ENCODE data around the gene P4HB.

DNA sequence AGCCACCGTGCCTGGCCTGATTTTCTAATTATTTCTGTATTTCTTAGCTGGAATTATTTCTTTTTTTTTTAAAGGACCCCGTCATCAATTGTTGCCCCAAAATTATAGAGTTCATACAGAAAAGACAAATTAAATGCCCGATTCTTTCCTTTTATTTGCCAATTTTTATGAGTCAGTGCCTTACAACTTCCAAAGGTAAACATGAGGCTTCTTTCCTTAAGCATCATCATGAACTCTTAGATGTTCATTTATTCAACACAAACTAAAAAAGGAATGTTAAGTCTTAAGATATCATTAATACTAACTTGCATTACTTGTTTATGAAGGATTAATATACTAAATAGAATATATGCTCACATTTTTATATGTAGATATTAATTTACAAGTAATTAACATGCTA is 18.0 kb upstream of the P4HB start:
- TF ChIP-seq TARDBP (IDR thresholded peaks at IDR 0.05) (no peak), SP1 (IDR thresholded peaks at IDR 0.05) (no peak), FOXM1 (IDR thresholded peaks at IDR 0.05; ENCODE audit: borderline replicate concordance) (no peak), L3MBTL2 (conservative IDR thresholded peaks at IDR 0.05) (no peak), NFRKB (IDR thresholded peaks at IDR 0.05) (no peak), FOXA1 (IDR thresholded peaks at IDR 0.05) (no peak), SUZ12 (IDR thresholded peaks at IDR 0.05) (no peak), BHLHE40 (IDR thresholded peaks at IDR 0.05; ENCODE audit: borderline replicate concordance) (no peak), ARNT (IDR thresholded peaks at IDR 0.05) (no peak), FOXK2 (IDR thresholded peaks at IDR 0.05) (no peak), ZNF384 (IDR thresholded peaks at IDR 0.05) (no peak), CTBP1 (IDR thresholded peaks at IDR 0.05; ENCODE audit: borderline replicate concordance) (no peak)
